HepG2 (cell line): Measurements from ENCODE around the gene IDH3A. TPM values are rescaled to one million over a fixed set of nuclear protein-coding genes. Genes with fewer than 3 reads are reported as not detected.

Source experiments
- ARID2 ChIP-seq: sonication (generic); formaldehyde crosslinking; IDR thresholded peaks from 2 replicates; pipeline ENCODE4 v1.8.1; 2022; ENCODE audit warnings: mild to moderate bottlenecking, missing genetic modification reagents, borderline replicate concordance
- CBX2 ChIP-seq, 2 experiments: fragments of 200-600 bp in 1 of 2; sonication (generic); formaldehyde crosslinking in 1 of 2; IDR thresholded peaks; 2 replicates each; pipeline versions ENCODE4 v1.7.0 to v1.8.1; 2018 to 2022; ENCODE audit warnings: low read depth in 2 of 2, low read length in 1 of 2, mild to moderate bottlenecking in 1 of 2, missing genetic modification reagents in 1 of 2
- GABPA ChIP-seq, 2 experiments: IDR thresholded peaks; 2 replicates each; pipeline ENCODE4 v1.6.1; 2011 to 2016; ENCODE audit warnings: low read depth in 2 of 2, low read length in 1 of 2, missing biosample characterization in 1 of 2, missing genetic modification characterization in 1 of 2
- HHEX ChIP-seq: IDR thresholded peaks from 2 replicates; pipeline ENCODE4 v1.6.1; 2016; ENCODE audit warnings: control low read depth
- IKZF4 ChIP-seq: sonication (generic); formaldehyde crosslinking; IDR thresholded peaks from 2 replicates; pipeline ENCODE4 v1.5.1; 2020; ENCODE audit warnings: borderline replicate concordance, mild to moderate bottlenecking, low read depth, missing genetic modification reagents; ENCODE audit errors: not compliant biosample characterization
- KDM5B ChIP-seq: sonication (generic); formaldehyde crosslinking; IDR thresholded peaks from 2 replicates; pipeline ENCODE4 v1.4.0; 2020; ENCODE audit warnings: missing genetic modification reagents, mild to moderate bottlenecking, borderline replicate concordance
- MAZ ChIP-seq, 2 experiments: sonication (generic) in 1 of 2; formaldehyde crosslinking in 1 of 2; IDR thresholded peaks; 2 replicates each; pipeline versions ENCODE4 v1.5.0 to v1.6.1; 2012 to 2020; ENCODE audit warnings: low read depth in 2 of 2, mild to moderate bottlenecking in 2 of 2, borderline replicate concordance in 1 of 2, improper control_type of control experiment in 1 of 2, low read length in 1 of 2, missing genetic modification reagents in 1 of 2, moderate library complexity in 1 of 2
- NR3C1 ChIP-seq: sonication (generic); formaldehyde crosslinking; IDR thresholded peaks from 2 replicates; pipeline ENCODE4 v1.4.0; 2020; ENCODE audit warnings: missing genetic modification reagents
- PAXIP1 ChIP-seq: sonication (generic); formaldehyde crosslinking; conservative IDR thresholded peaks from 2 replicates; pipeline ENCODE4 v1.4.0; 2020; ENCODE audit warnings: mild to moderate bottlenecking, missing genetic modification reagents, moderate library complexity
- SCMH1 ChIP-seq: sonication (generic); formaldehyde crosslinking; IDR thresholded peaks from 2 replicates; pipeline ENCODE4 v1.9.0; 2021; ENCODE audit warnings: missing genetic modification reagents, mild to moderate bottlenecking, borderline replicate concordance
- SOX5 ChIP-seq: IDR thresholded peaks from 2 replicates; pipeline ENCODE4 v1.6.1; 2016; ENCODE audit warnings: borderline replicate concordance
- TBX3 ChIP-seq: fragments of 450-650 bp; IDR thresholded peaks from 2 replicates; pipeline ENCODE4 v1.6.1; 2017; ENCODE audit warnings: antibody characterized with exemption, mild to moderate bottlenecking, inconsistent platforms, borderline replicate concordance
- ZBTB42 ChIP-seq: sonication (generic); formaldehyde crosslinking; IDR thresholded peaks from 2 replicates; pipeline ENCODE4 v1.5.0; 2020; ENCODE audit warnings: mild to moderate bottlenecking, missing genetic modification reagents
- ZFAT ChIP-seq: sonication (generic); formaldehyde crosslinking; conservative IDR thresholded peaks from 2 replicates; pipeline ENCODE4 v1.8.1; 2023; ENCODE audit warnings: missing genetic modification reagents, inconsistent platforms
- ZNF136 ChIP-seq: sonication (generic); formaldehyde crosslinking; IDR thresholded peaks from 2 replicates; pipeline ENCODE4 v1.8.1; 2022; ENCODE audit warnings: low read depth, mild to moderate bottlenecking, moderate library complexity, missing genetic modification reagents
- ZNF589 ChIP-seq: sonication (generic); formaldehyde crosslinking; conservative IDR thresholded peaks from 2 replicates; pipeline ENCODE4 v1.8.0; 2022; ENCODE audit warnings: mild to moderate bottlenecking, moderate library complexity, missing genetic modification reagents
- ZNF615 ChIP-seq: sonication (generic); formaldehyde crosslinking; IDR thresholded peaks from 2 replicates; pipeline ENCODE4 v1.5.0; 2020; ENCODE audit warnings: mild to moderate bottlenecking, missing genetic modification reagents, borderline replicate concordance
- ZNF781 ChIP-seq: sonication (generic); formaldehyde crosslinking; IDR thresholded peaks from 2 replicates; pipeline ENCODE4 v1.5.1; 2020; ENCODE audit warnings: borderline replicate concordance, mild to moderate bottlenecking, missing genetic modification reagents; ENCODE audit errors: not compliant biosample characterization
- ZZZ3 ChIP-seq: sonication (generic); formaldehyde crosslinking; IDR thresholded peaks from 2 replicates; pipeline ENCODE4 v1.4.0; 2020; ENCODE audit warnings: missing genetic modification reagents, mild to moderate bottlenecking, borderline replicate concordance
- polyA plus RNA-seq, 8 experiments: library from polyadenylated mRNA; depleted of rRNA in 3 of 8; stranded (reverse) in 7 of 8; unstranded in 1 of 8; fragments of >200 nt; fragmentation: Illumina TruSeq in 4 of 8; extraction: Trizol in 4 of 8; gene quantifications; 2 replicates each; pipeline versions ENCODE4 v1.2.1 to v1.2.3, GENCODE V29; 2011 to 2016; ENCODE audit warnings: low read depth in 4 of 8, missing spikeins in 1 of 8, mixed read lengths in 1 of 8; ENCODE audit not compliant: insufficient read depth in 1 of 8
- total RNA-seq, 5 experiments: library from RNA; depleted of rRNA; stranded (reverse); fragments of >200 nt; fragmentation: Illumina TruSeq; extraction: Trizol; gene quantifications; 2 replicates each; pipeline ENCODE4 v1.2.3, GENCODE V29; 2016; ENCODE audit warnings: low read depth in 1 of 5
- TF ChIP-seq, protein P1 (sequence below): sonication (generic); formaldehyde crosslinking; IDR thresholded peaks from 2 replicates; pipeline ENCODE4 v1.8.0; 2023; ENCODE audit warnings: mild to moderate bottlenecking, missing genetic modification reagents
- TF ChIP-seq, protein P2 (sequence below): sonication (generic); formaldehyde crosslinking; IDR thresholded peaks from 2 replicates; pipeline ENCODE4 v1.5.1; 2020; ENCODE audit warnings: missing genetic modification reagents, mild to moderate bottlenecking, borderline replicate concordance

The IDH3A gene
- total and polyA plus RNA-seq, 2 of the 13 experiments (the other 11 are each of a cell fraction or from before 2014, with no cell fraction given) = 40.7 to 50.7 TPM

DNA sequence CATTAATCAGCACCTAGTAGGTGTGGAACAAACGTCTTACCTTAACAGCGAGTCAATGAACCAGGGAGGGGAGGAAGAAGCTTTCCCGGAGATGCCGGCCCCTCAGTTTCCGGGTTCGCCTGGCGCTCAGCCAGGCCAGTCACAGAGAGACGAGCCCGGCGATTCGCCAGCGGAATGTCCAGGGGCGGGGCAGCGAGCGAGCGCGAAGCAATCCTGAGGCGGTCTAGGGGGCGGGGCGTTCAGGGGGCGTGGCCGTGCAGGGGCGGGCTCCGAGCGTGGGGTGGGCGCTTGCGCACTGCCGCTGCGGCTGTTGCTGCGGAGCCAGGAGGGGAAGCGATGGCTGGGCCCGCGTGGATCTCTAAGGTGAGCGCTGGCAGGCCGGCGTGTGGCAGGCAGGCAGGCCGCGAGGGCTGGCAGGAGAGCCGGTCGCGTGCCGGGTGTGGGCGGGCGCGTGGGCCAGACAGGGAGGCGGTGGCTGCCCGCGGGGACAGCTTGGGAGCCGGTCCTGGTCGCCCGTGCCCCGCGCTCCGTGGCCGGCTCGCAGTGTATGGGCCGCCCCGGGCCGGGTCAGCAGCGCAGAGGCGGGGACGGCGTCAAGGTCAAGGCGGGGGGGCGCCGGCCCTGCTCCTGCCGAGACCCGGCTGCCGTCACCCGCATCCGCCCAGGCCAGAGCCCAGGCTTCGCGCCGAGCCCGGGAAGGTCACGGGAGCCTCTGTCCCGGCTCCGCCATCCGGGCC, at the start of gene IDH3A (continued):
- TF ChIP-seq ARID2 (no peak), ZNF781 (CRISPR knock-in tag) (no peak), GABPA (IDR thresholded peaks at IDR 0.05; ENCODE audit: low read depth, low read length) (peak; percentile 64), GABPA (CRISPR knock-in tag; IDR thresholded peaks at IDR 0.05; ENCODE audit: low read depth) (peak; percentile 91), CBX2 (IDR thresholded peaks at IDR 0.05; ENCODE audit: low read depth, low read length) (no peak), CBX2 (CRISPR knock-in tag; IDR thresholded peaks at IDR 0.05; ENCODE audit: low read depth) (no peak), SCMH1 (no peak), ZZZ3 (CRISPR knock-in tag) (no peak), IKZF4 (peak; percentile 91), SOX5 (no peak), NR3C1 (CRISPR knock-in tag) (no peak), ZNF136 (CRISPR knock-in tag) (no peak), KDM5B (CRISPR knock-in tag) (no peak), TBX3 (no peak), ZFAT (CRISPR knock-in tag) (no peak), ZNF589 (CRISPR knock-in tag) (no peak; the same call in 1 of the 2 replicates), ZNF615 (no peak), ZBTB42 (no peak), MAZ (IDR thresholded peaks at IDR 0.05; ENCODE audit: borderline replicate concordance, low read depth, low read length) (0 out of 2 replicates have a peak, but pooled peaks have one; percentile 55), MAZ (CRISPR knock-in tag; IDR thresholded peaks at IDR 0.05; ENCODE audit: low read depth) (peak; percentile 72), HHEX (CRISPR knock-in tag) (no peak), PAXIP1 (0 out of 2 replicates have a peak, but pooled peaks have one; percentile 11)
- TF ChIP-seq, protein P1, sequence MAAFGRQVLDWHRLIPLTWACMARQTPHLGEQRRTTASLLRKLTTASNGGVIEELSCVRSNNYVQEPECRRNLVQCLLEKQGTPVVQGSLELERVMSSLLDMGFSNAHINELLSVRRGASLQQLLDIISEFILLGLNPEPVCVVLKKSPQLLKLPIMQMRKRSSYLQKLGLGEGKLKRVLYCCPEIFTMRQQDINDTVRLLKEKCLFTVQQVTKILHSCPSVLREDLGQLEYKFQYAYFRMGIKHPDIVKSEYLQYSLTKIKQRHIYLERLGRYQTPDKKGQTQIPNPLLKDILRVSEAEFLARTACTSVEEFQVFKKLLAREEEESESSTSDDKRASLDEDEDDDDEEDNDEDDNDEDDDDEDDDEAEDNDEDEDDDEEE (CRISPR knock-in tag) = no peak
- TF ChIP-seq, protein P2, sequence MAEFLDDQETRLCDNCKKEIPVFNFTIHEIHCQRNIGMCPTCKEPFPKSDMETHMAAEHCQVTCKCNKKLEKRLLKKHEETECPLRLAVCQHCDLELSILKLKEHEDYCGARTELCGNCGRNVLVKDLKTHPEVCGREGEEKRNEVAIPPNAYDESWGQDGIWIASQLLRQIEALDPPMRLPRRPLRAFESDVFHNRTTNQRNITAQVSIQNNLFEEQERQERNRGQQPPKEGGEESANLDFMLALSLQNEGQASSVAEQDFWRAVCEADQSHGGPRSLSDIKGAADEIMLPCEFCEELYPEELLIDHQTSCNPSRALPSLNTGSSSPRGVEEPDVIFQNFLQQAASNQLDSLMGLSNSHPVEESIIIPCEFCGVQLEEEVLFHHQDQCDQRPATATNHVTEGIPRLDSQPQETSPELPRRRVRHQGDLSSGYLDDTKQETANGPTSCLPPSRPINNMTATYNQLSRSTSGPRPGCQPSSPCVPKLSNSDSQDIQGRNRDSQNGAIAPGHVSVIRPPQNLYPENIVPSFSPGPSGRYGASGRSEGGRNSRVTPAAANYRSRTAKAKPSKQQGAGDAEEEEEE (CRISPR knock-in tag) = no peak
